ENCODE results near the gene RIT2. TPM values are rescaled to one million over a fixed set of nuclear protein-coding genes. Genes with fewer than 3 reads are reported as not detected.

RIT2 gene
- total RNA-seq, 4 donors from 2014 or later: not detected

- no peak for ATAC-seq
- Histone ChIP-seq H3K27ac (no peak overlapping the region), H3K36me3 (no peaks in the 10 kb centered on the region), H3K4me1 (no peaks in the 10 kb centered on the region), H3K4me3 (no peak overlapping the region), H3K9me3 (no peaks in the 10 kb centered on the region), H3K27me3 (no peaks in the 10 kb centered on the region)
- TF ChIP-seq EP300 (IDR thresholded peaks at IDR 0.05) (no peak), POLR2A (IDR thresholded peaks at IDR 0.05) (no peak), POLR2AphosphoS5 (IDR thresholded peaks at IDR 0.05) (no peak)
- TF ChIP-seq, protein P1, sequence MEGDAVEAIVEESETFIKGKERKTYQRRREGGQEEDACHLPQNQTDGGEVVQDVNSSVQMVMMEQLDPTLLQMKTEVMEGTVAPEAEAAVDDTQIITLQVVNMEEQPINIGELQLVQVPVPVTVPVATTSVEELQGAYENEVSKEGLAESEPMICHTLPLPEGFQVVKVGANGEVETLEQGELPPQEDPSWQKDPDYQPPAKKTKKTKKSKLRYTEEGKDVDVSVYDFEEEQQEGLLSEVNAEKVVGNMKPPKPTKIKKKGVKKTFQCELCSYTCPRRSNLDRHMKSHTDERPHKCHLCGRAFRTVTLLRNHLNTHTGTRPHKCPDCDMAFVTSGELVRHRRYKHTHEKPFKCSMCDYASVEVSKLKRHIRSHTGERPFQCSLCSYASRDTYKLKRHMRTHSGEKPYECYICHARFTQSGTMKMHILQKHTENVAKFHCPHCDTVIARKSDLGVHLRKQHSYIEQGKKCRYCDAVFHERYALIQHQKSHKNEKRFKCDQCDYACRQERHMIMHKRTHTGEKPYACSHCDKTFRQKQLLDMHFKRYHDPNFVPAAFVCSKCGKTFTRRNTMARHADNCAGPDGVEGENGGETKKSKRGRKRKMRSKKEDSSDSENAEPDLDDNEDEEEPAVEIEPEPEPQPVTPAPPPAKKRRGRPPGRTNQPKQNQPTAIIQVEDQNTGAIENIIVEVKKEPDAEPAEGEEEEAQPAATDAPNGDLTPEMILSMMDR (IDR thresholded peaks at IDR 0.05): no peak
These were observed 118.7 kb downstream of the RIT2 start for GRCh38 chr18:42996824-42997223.

- TF ChIP-seq EP300 (IDR thresholded peaks at IDR 0.05) (no peak), POLR2AphosphoS5 (IDR thresholded peaks at IDR 0.05) (no peak), POLR2A (IDR thresholded peaks at IDR 0.05) (no peak)
- TF ChIP-seq, protein P1 (IDR thresholded peaks at IDR 0.05): no peak
- 86% methylated on average over 1 of the region's 1 CpG; no CpG with 5 or more reads in 1 of the 2 donors for WGBS, 2 donors (ENCODE audit: low coverage in 1 of 2)
- ATAC-seq: no peak
- no peak overlapping the region for H3K4me3 ChIP-seq
- no peak overlapping the region for H3K27ac ChIP-seq
- no peaks in the 10 kb centered on the region for H3K9me3 ChIP-seq
- H3K36me3 ChIP-seq: no peaks in the 10 kb centered on the region
- H3K4me1 ChIP-seq: no peaks in the 10 kb centered on the region
- H3K27me3 ChIP-seq: no peaks in the 10 kb centered on the region
These were observed 135.1 kb downstream of the RIT2 start for GRCh38 chr18:42980426-42980825.

GRCh38 chr18:42977982-42978637 is 137.4 kb downstream of the RIT2 start:
- Histone ChIP-seq H3K9me3 (no peaks in the 10 kb centered on the region), H3K4me1 (no peaks in the 10 kb centered on the region), H3K27ac (no peak overlapping the region), H3K27me3 (no peaks in the 10 kb centered on the region), H3K36me3 (no peaks in the 10 kb centered on the region), H3K4me3 (no peak overlapping the region)
- ATAC-seq: no peak
- no peak for TF ChIP-seq POLR2AphosphoS5 (IDR thresholded peaks at IDR 0.05)
- TF ChIP-seq, protein P1 (IDR thresholded peaks at IDR 0.05): no peak
- TF ChIP-seq EP300 (IDR thresholded peaks at IDR 0.05): no peak
- no peak for TF ChIP-seq POLR2A (IDR thresholded peaks at IDR 0.05)
- WGBS, 2 donors (ENCODE audit: low coverage in 1 of 2): 30 to 31% methylated on average over 4 of the region's 4 CpGs

DNA sequence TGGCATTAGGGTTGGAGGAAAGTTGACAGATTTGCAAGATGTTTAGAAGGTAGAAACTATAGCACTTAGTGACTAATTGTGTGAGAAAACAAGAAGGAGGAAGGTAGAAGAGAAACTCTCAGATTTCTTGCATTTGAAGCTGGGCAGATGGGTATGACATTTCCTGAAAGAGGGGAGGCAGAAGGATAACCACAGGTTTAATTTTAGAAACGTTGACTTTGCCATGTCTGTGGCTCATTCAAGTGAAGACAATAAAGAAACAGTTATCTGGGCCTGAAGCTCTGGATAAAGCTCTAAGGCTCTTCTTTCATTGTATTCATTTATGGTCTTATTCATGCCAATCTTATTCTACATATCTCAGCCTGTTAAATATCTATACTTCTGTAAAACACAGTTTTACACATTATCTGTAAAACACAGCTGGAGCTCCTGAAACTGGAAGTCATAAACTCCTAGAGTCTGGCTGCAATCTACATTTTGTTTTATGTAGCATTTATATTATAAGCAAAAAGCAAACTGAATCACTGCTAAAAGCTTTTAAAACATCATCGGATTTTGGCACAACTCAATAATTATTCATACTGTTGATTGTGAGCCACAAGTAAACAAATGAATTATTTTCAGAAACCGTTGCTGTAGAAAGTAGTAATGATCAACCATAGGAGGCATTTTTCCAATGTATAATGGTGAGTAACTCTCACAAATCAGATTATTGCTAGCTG is 138.5 kb downstream of the RIT2 start:
- H3K27me3 ChIP-seq: no peaks in the 10 kb centered on the region
- H3K9me3 ChIP-seq: no peaks in the 10 kb centered on the region
- H3K4me1 ChIP-seq: no peaks in the 10 kb centered on the region
- TF ChIP-seq, protein P1 (IDR thresholded peaks at IDR 0.05): no peak
- TF ChIP-seq EP300 (IDR thresholded peaks at IDR 0.05): no peak
- H3K4me3 ChIP-seq: no peak overlapping the region
- no peak for ATAC-seq
- no peaks in the 10 kb centered on the region for H3K36me3 ChIP-seq
- H3K27ac ChIP-seq: no peak overlapping the region
- 10 to 27% methylated on average over 3 of the region's 3 CpGs for WGBS, 2 donors (ENCODE audit: low coverage in 1 of 2)

- H3K9me3 ChIP-seq: no peaks in the 10 kb centered on the region
- TF ChIP-seq EP300 (IDR thresholded peaks at IDR 0.05) (no peak), POLR2A (IDR thresholded peaks at IDR 0.05) (no peak), POLR2AphosphoS5 (IDR thresholded peaks at IDR 0.05) (no peak)
- TF ChIP-seq, protein P1 (IDR thresholded peaks at IDR 0.05): no peak
- 70 to 80% methylated on average over 2 of the region's 2 CpGs for WGBS, 2 donors (ENCODE audit: low coverage in 1 of 2)
- H3K4me3 ChIP-seq: no peak overlapping the region
- H3K36me3 ChIP-seq: no peaks in the 10 kb centered on the region
- H3K4me1 ChIP-seq: no peaks in the 10 kb centered on the region
- H3K27ac ChIP-seq: no peak overlapping the region
- ATAC-seq: no peak
- no peaks in the 10 kb centered on the region for H3K27me3 ChIP-seq
These were observed 146.1 kb downstream of the RIT2 start for GRCh38 chr18:42969366-42969765.
